Progenitor cell of endocrine pancreas (in vitro differentiated cells): ENCODE data around the gene ICAM2. TPM values are rescaled to one million over a fixed set of nuclear protein-coding genes. Genes with fewer than 3 reads are reported as not detected.

ENCODE experiments used
- DNase-seq: peaks from one replicate; pipeline ENCODE4 v3.0.0; 2021; ENCODE audit warnings: low spot score; ENCODE audit not compliant: unreplicated experiment
- H3K27ac Mint-ChIP-seq: 2 replicates; pipeline ENCODE4 v1.8.0; 2021; ENCODE audit warnings: mild to moderate bottlenecking, moderate library complexity, mixed read lengths
- H3K27me3 Mint-ChIP-seq: 2 replicates; pipeline ENCODE4 v1.8.0; 2021; ENCODE audit warnings: mixed read lengths
- H3K36me3 Mint-ChIP-seq: 2 replicates; pipeline ENCODE4 v1.8.0; 2022; ENCODE audit warnings: mixed read lengths; ENCODE audit not compliant: insufficient read depth
- H3K4me1 Mint-ChIP-seq: 2 replicates; pipeline ENCODE4 v1.8.0; 2021; ENCODE audit warnings: low read depth, mixed read lengths
- H3K4me3 Mint-ChIP-seq: 2 replicates; pipeline ENCODE4 v1.8.0; 2021; ENCODE audit warnings: low read depth, mild to moderate bottlenecking, moderate library complexity, mixed read lengths
- H3K9me3 Mint-ChIP-seq: 2 replicates; pipeline ENCODE4 v1.8.0; 2021; ENCODE audit warnings: low read depth, mixed read lengths
- CTCF ChIP-seq: fragments of 200-600 bp; sonication (generic); IDR thresholded peaks from one replicate; pipeline ENCODE4 v1.5.0; 2021; ENCODE audit warnings: antibody characterized with exemption, mild to moderate bottlenecking; ENCODE audit not compliant: unreplicated experiment
- long read RNA-seq: library from polyadenylated mRNA; unstranded; transcript quantifications from one replicate; pipeline ENCODE4 v2.0.0, GENCODE V29; 2020
- total RNA-seq: library from RNA; stranded (reverse); gene quantifications from 2 replicates; pipeline ENCODE4 v1.2.1, GENCODE V29; 2021

The ICAM2 gene
- 0.72 and 0.91 TPM in 2 replicates for total RNA-seq
- long read RNA-seq, partial matches to known transcripts: 0 of 2 reads
- long read RNA-seq, other reads (novel, unspliced or antisense): 0 of 2 reads

- Mint-ChIP-seq H3K9me3 (no peaks in the 10 kb centered on the region), H3K36me3 (no peaks in the 10 kb centered on the region), H3K27me3 (peaks cover 13% of the 10 kb centered on the region), H3K27ac (peak within 1 kb of the TSS; percentile 6), H3K4me3 (peak within 1 kb of the TSS; percentile 50), H3K4me1 (peaks cover 24% of the 10 kb centered on the region)
- no peak for TF ChIP-seq CTCF
- no peak for DNase-seq
These were observed at the start of gene ICAM2 for GRCh38 chr17:64020056-64020766. Gene ICAM2 (minus strand): TSS chr17:64020633. CDS start chr17:64006691, 13,942 bp downstream.

GRCh38 chr17:64070213-64070612 is 49.8 kb upstream of the ICAM2 start:
- H3K9me3 Mint-ChIP-seq: peaks cover 16% of the 10 kb centered on the region
- no peak for TF ChIP-seq CTCF
- H3K27me3 Mint-ChIP-seq: no peaks in the 10 kb centered on the region
- H3K4me3 Mint-ChIP-seq: no peak overlapping the region
- no peak overlapping the region for H3K27ac Mint-ChIP-seq
- peaks cover 54% of the 10 kb centered on the region for H3K36me3 Mint-ChIP-seq
- H3K4me1 Mint-ChIP-seq: peaks cover 18% of the 10 kb centered on the region
- DNase-seq: no peak

- Mint-ChIP-seq H3K9me3 (peaks cover 16% of the 10 kb centered on the region), H3K27ac (no peak overlapping the region), H3K4me3 (no peak overlapping the region), H3K27me3 (no peaks in the 10 kb centered on the region), H3K4me1 (peaks cover 14% of the 10 kb centered on the region), H3K36me3 (peaks cover 60% of the 10 kb centered on the region)
- DNase-seq: no peak
- no peak for TF ChIP-seq CTCF
These were observed 48.7 kb upstream of the ICAM2 start for GRCh38 chr17:64069143-64069542.

- peaks cover 16% of the 10 kb centered on the region for H3K9me3 Mint-ChIP-seq
- DNase-seq: no peak
- H3K27ac Mint-ChIP-seq: no peak overlapping the region
- peaks cover 10% of the 10 kb centered on the region for H3K4me1 Mint-ChIP-seq
- no peak overlapping the region for H3K4me3 Mint-ChIP-seq
- TF ChIP-seq CTCF: no peak
- peaks cover 60% of the 10 kb centered on the region for H3K36me3 Mint-ChIP-seq
- H3K27me3 Mint-ChIP-seq: no peaks in the 10 kb centered on the region
These were observed 47.2 kb upstream of the ICAM2 start for GRCh38 chr17:64067657-64068056.

- DNase-seq: no peak
- Mint-ChIP-seq H3K9me3 (peaks cover 16% of the 10 kb centered on the region), H3K4me1 (peaks cover 9% of the 10 kb centered on the region), H3K27me3 (no peaks in the 10 kb centered on the region), H3K27ac (no peak overlapping the region), H3K36me3 (peaks cover 56% of the 10 kb centered on the region), H3K4me3 (no peak overlapping the region)
- no peak for TF ChIP-seq CTCF
These were observed 46.3 kb upstream of the ICAM2 start for GRCh38 chr17:64066716-64067115.
